ENCODE data around the gene CLPSL2.

The CLPSL2 gene

GRCh38 chr6:35786810-35787209 is 10.4 kb downstream of the CLPSL2 start:
- no peaks in the 10 kb centered on the region for H3K36me3 ChIP-seq (ENCODE audit: low read depth)
- ATAC-seq (ENCODE audit: low read depth) = peak; percentile 57
- H3K9me3 ChIP-seq (ENCODE audit: severe bottlenecking) = no peaks in the 10 kb centered on the region
- no peak for TF ChIP-seq CTCF (IDR thresholded peaks at IDR 0.05; ENCODE audit: poor library complexity, severe bottlenecking)
- H3K27me3 ChIP-seq (ENCODE audit: insufficient read depth, poor library complexity, severe bottlenecking) = peaks cover 5% of the 10 kb centered on the region
- no peak overlapping the region for H3K27ac ChIP-seq (ENCODE audit: poor library complexity, severe bottlenecking)
- DNase-seq (ENCODE audit: low spot score) = no peak
- peaks cover 3% of the 10 kb centered on the region for H3K4me1 ChIP-seq (ENCODE audit: insufficient read depth, poor library complexity, severe bottlenecking)
- H3K4me3 ChIP-seq (ENCODE audit: severe bottlenecking) = no peak overlapping the region

GRCh38 chr6:35787266-35788218 is 11.1 kb downstream of the CLPSL2 start:
- no peaks in the 10 kb centered on the region for H3K36me3 ChIP-seq (ENCODE audit: low read depth)
- no peaks in the 10 kb centered on the region for H3K9me3 ChIP-seq (ENCODE audit: severe bottlenecking)
- no peak overlapping the region for H3K27ac ChIP-seq (ENCODE audit: poor library complexity, severe bottlenecking)
- no peak for DNase-seq (ENCODE audit: low spot score)
- H3K4me1 ChIP-seq (ENCODE audit: insufficient read depth, poor library complexity, severe bottlenecking) = no peaks in the 10 kb centered on the region
- H3K27me3 ChIP-seq (ENCODE audit: insufficient read depth, poor library complexity, severe bottlenecking) = peaks cover 5% of the 10 kb centered on the region
- no peak for TF ChIP-seq CTCF (IDR thresholded peaks at IDR 0.05; ENCODE audit: poor library complexity, severe bottlenecking)
- H3K4me3 ChIP-seq (ENCODE audit: severe bottlenecking) = no peak overlapping the region
- ATAC-seq (ENCODE audit: low read depth) = peak; percentile 13; the same call in 2 of the 3 replicates

GRCh38 chr6:35788423-35788982 is 12.1 kb downstream of the CLPSL2 start:
- Histone ChIP-seq H3K27ac (ENCODE audit: poor library complexity, severe bottlenecking) (no peak overlapping the region), H3K36me3 (ENCODE audit: low read depth) (no peaks in the 10 kb centered on the region), H3K4me3 (ENCODE audit: severe bottlenecking) (no peak overlapping the region), H3K27me3 (ENCODE audit: insufficient read depth, poor library complexity, severe bottlenecking) (peaks cover 5% of the 10 kb centered on the region), H3K9me3 (ENCODE audit: severe bottlenecking) (no peaks in the 10 kb centered on the region), H3K4me1 (ENCODE audit: insufficient read depth, poor library complexity, severe bottlenecking) (no peaks in the 10 kb centered on the region)
- no peak for TF ChIP-seq CTCF (IDR thresholded peaks at IDR 0.05; ENCODE audit: poor library complexity, severe bottlenecking)
- no peak for ATAC-seq (ENCODE audit: low read depth)
- DNase-seq (ENCODE audit: low spot score) = no peak

GRCh38 chr6:35790683-35791082 is 14.3 kb downstream of the CLPSL2 start:
- Histone ChIP-seq H3K36me3 (ENCODE audit: low read depth) (no peaks in the 10 kb centered on the region), H3K4me1 (ENCODE audit: insufficient read depth, poor library complexity, severe bottlenecking) (no peaks in the 10 kb centered on the region), H3K27me3 (ENCODE audit: insufficient read depth, poor library complexity, severe bottlenecking) (peaks cover 5% of the 10 kb centered on the region), H3K27ac (ENCODE audit: poor library complexity, severe bottlenecking) (no peak overlapping the region), H3K9me3 (ENCODE audit: severe bottlenecking) (no peaks in the 10 kb centered on the region), H3K4me3 (ENCODE audit: severe bottlenecking) (no peak overlapping the region)
- DNase-seq (ENCODE audit: low spot score) (no peak), ATAC-seq (ENCODE audit: low read depth) (no peak)
- TF ChIP-seq CTCF (IDR thresholded peaks at IDR 0.05; ENCODE audit: poor library complexity, severe bottlenecking) = no peak
